ENCODE results near the gene SLC22A14. TPM values are rescaled to one million over a fixed set of nuclear protein-coding genes. Genes with fewer than 3 reads are reported as not detected.

SLC22A14 gene
- total and polyA plus RNA-seq, 12 donors, result 0.06 to 0.37 (median 0.23) TPM; not detected in 8

GRCh38 chr3:38323060-38323459 is 41.0 kb downstream of the SLC22A14 start:
- no peak for TF ChIP-seq CTCF (IDR thresholded peaks at IDR 0.05)
- intact Hi-C loops (cut with DNase I), result no loop called here
- H3K27me3 ChIP-seq, result peaks cover 0 to 8% (median 0%) of the 10 kb centered on the region in 7 donors
- ATAC-seq (no peak), DNase-seq (no peak)
- no peaks in the 10 kb centered on the region for H3K36me3 ChIP-seq
- no peak overlapping the region for H3K27ac ChIP-seq
- no peaks in the 10 kb centered on the region for H3K4me1 ChIP-seq
- peaks cover 0 to 13% (median 0%) of the 10 kb centered on the region in 11 donors for H3K9me3 ChIP-seq
- no peak overlapping the region for H3K4me3 ChIP-seq
- WGBS, 2 donors, result 84 to 91% methylated on average over 1 of the region's 1 CpG

- no peaks in the 10 kb centered on the region for H3K4me1 ChIP-seq
- ATAC-seq (no peak), DNase-seq (no peak)
- peaks cover 0 to 13% (median 0%) of the 10 kb centered on the region in 11 donors for H3K9me3 ChIP-seq
- no peak overlapping the region for H3K4me3 ChIP-seq
- H3K36me3 ChIP-seq, result no peaks in the 10 kb centered on the region
- intact Hi-C loops (cut with DNase I), result no loop called here
- H3K27me3 ChIP-seq, result peaks cover 0 to 8% (median 0%) of the 10 kb centered on the region in 7 donors
- H3K27ac ChIP-seq, result no peak overlapping the region
- WGBS, 2 donors, result 72 to 80% methylated on average over 2 of the region's 2 CpGs
- TF ChIP-seq CTCF (IDR thresholded peaks at IDR 0.05), result no peak
Observed at GRCh38 chr3:38325256-38325655, 43.2 kb downstream of the SLC22A14 start.

- Histone ChIP-seq H3K27me3 (peaks cover 0 to 8% (median 0%) of the 10 kb centered on the region in 7 donors), H3K9me3 (peaks cover 0 to 6% (median 0%) of the 10 kb centered on the region in 11 donors), H3K4me1 (no peaks in the 10 kb centered on the region), H3K27ac (no peak overlapping the region), H3K4me3 (no peak overlapping the region), H3K36me3 (no peaks in the 10 kb centered on the region)
- intact Hi-C loops (cut with DNase I), result no loop called here
- ATAC-seq, result no peak
- TF ChIP-seq CTCF (IDR thresholded peaks at IDR 0.05), result no peak
- DNase-seq, result no peak
Observed at GRCh38 chr3:38327335-38328009, 45.4 kb downstream of the SLC22A14 start.

GRCh38 chr3:38331257-38332022 is 49.3 kb downstream of the SLC22A14 start:
- H3K27ac ChIP-seq, result no peak overlapping the region
- no peaks in the 10 kb centered on the region for H3K36me3 ChIP-seq
- H3K4me3 ChIP-seq, result no peak overlapping the region
- intact Hi-C loops (cut with DNase I), result no loop called here
- TF ChIP-seq CTCF (IDR thresholded peaks at IDR 0.05), result no peak
- peaks cover 0 to 6% (median 0%) of the 10 kb centered on the region in 11 donors for H3K9me3 ChIP-seq
- DNase-seq (no peak), ATAC-seq (no peak)
- WGBS, 2 donors, result 81 to 82% methylated on average over 4 of the region's 4 CpGs
- no peaks in the 10 kb centered on the region for H3K27me3 ChIP-seq
- no peaks in the 10 kb centered on the region for H3K4me1 ChIP-seq

All from heart right ventricle (tissue), 16 donors.